ENCODE data around the gene EPHB4. TPM values are rescaled to one million over a fixed set of nuclear protein-coding genes. Genes with fewer than 3 reads are reported as not detected.

EPHB4 gene
- total and polyA plus RNA-seq, 2 of the 8 experiments (the other 6 are each of a cell fraction or from before 2014, with no cell fraction given), result 85.0 to 113 TPM

DNA sequence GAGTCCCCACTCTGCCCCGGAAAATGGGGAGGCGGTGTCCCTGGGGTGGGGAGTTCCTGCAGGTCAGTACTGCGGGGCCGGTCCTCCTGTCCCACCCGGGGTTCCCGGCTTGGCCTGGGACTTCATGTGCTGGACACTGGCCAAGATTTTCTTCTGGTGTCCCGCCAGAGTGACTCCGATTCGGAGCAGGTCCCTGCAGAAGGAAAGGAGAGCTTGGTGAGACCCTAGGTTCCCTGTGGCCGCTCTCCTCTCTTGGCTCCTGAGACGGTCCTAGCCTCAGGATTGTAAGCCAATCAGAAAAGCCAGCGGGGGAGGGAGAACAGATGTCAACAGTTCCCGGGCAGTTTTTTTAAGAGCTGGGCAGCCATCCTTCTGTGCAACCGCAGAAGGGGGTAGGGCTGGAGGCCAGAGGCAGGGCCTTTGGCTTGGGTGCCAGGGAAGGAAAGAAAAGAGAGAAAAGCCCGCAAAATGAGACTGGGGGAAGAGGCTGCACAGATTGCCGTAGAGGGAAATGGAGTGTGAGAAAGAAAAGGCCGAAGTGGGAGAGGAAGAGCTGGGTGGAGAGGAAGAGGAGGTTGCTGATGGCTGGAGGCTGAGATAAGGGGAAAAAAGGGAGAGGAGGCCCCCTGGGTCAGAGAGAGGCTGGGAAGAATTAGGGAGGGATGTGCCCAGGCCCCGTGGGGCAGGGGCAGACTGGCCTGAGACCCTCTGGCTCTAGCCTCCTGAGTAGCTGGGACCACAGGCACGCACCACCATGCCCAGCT, 23.7 kb downstream of the EPHB4 start:
- Histone ChIP-seq H4K5ac (ENCODE audit: insufficient read length, low read depth, low read length) (no peak overlapping the region), H3K79me1 (ENCODE audit: low read depth, low read length) (no peaks in the 10 kb centered on the region), H3K14ac (ENCODE audit: insufficient read length) (no peak overlapping the region), H3K27me3 (replicated peaks in 1 of 4; ENCODE audit: control insufficient read depth in 3 of 4, extremely low read depth in 1 of 4, insufficient read depth in 3 of 4, low read length in 3 of 4) (no peaks in the 10 kb centered on the region), H3K79me2 (ENCODE audit: control insufficient read depth in 1 of 2, insufficient read depth in 2 of 2, low read length in 2 of 2) (no peaks in the 10 kb centered on the region), H3K36me3 (ENCODE audit: control insufficient read depth in 2 of 4, insufficient read depth in 4 of 4, low read length in 3 of 4) (peaks cover 28 to 59% (median 39%) of the 10 kb centered on the region in 4 experiments), H3K9ac (replicated peaks in 1 of 4; ENCODE audit: extremely low read depth in 1 of 4, low read depth in 3 of 4, low read length in 3 of 4) (no peak overlapping the region), H2AK5ac (ENCODE audit: low read depth, low read length) (no peak overlapping the region), H3K27ac (ENCODE audit: low read depth, low read length) (no peak overlapping the region), H3K9me3 (ENCODE audit: insufficient read depth in 2 of 2, low read depth in 1 of 2, low read length in 1 of 2) (no peaks in the 10 kb centered on the region), H3K23me2 (ENCODE audit: low read depth, low read length) (no peaks in the 10 kb centered on the region), H4K91ac (replicated peaks; ENCODE audit: insufficient read length, low read length) (no peak overlapping the region), H3K4me2 (ENCODE audit: insufficient read depth in 1 of 2, low read depth in 2 of 2, low read length in 2 of 2) (no peak overlapping the region), H3K4me1 (replicated peaks in 1 of 4; ENCODE audit: control insufficient read depth in 3 of 4, insufficient read depth in 4 of 4, low read length in 3 of 4) (peaks cover 0 to 8% (median 3%) of the 10 kb centered on the region in 4 experiments; a peak in 5 of 7 replicates), H2BK12ac (ENCODE audit: low read depth, low read length) (no peak overlapping the region), H3K18ac (ENCODE audit: extremely low read depth, low read length) (no peak overlapping the region), H3K23ac (ENCODE audit: insufficient read length) (no peak overlapping the region), H2BK120ac (replicated peaks; ENCODE audit: low read depth, low read length) (no peak overlapping the region), H4K20me1 (replicated peaks in 1 of 2; ENCODE audit: control insufficient read depth in 1 of 2, insufficient read depth in 2 of 2, low read length in 2 of 2) (peaks cover 0 to 6% of the 10 kb centered on the region in 2 experiments), H3K4ac (replicated peaks; ENCODE audit: insufficient read length, low read depth, low read length) (no peak overlapping the region), H2BK15ac (ENCODE audit: low read length) (no peak overlapping the region), H2BK20ac (ENCODE audit: low read length) (no peak overlapping the region), H2AFZ (ENCODE audit: low read length) (no peak overlapping the region), H2BK5ac (ENCODE audit: low read depth, low read length) (no peak overlapping the region), H3K56ac (replicated peaks; ENCODE audit: insufficient read length, low read depth, low read length) (no peak overlapping the region), H3K4me3 (ENCODE audit: extremely low read depth in 1 of 4, insufficient read depth in 2 of 4, low read depth in 3 of 4, low read length in 4 of 4) (no peak overlapping the region), H4K8ac (ENCODE audit: extremely low read depth, insufficient read depth, low read length) (no peak overlapping the region)
- TF ChIP-seq SP1 (IDR thresholded peaks at IDR 0.05; ENCODE audit: low read depth, low read length) (peak; percentile 29; the same call in 1 of the 2 replicates), CHD2 (IDR thresholded peaks at IDR 0.05; ENCODE audit: low read length) (0 out of 2 replicates have a peak, but pooled peaks have one; percentile 38), TAF1 (IDR thresholded peaks at IDR 0.05; ENCODE audit: low read depth, low read length) (no peak), RFX5 (IDR thresholded peaks at IDR 0.05; ENCODE audit: borderline replicate concordance, low read depth, low read length) (peak; percentile 96), EGR1 (IDR thresholded peaks at IDR 0.05; ENCODE audit: borderline replicate concordance, low read depth, low read length) (no peak), GABPA (IDR thresholded peaks at IDR 0.05; ENCODE audit: borderline replicate concordance, insufficient read depth, low read length) (no peak), YY1 (IDR thresholded peaks at IDR 0.05; ENCODE audit: low read depth, low read length) (0 out of 2 replicates have a peak, but pooled peaks have one; percentile 15), CREB1 (IDR thresholded peaks at IDR 0.05) (peak; percentile 84)
- 89% methylated on average over 19 of the region's 19 CpGs; no CpG with 5 or more reads in 1 of the 2 experiments for WGBS, 2 experiments (ENCODE audit: extremely low coverage in 1 of 2, insufficient coverage in 1 of 2, insufficient read length in 1 of 2, insufficient replicate concordance in 2 of 2, low coverage in 1 of 2, low lambda C conversion rate in 2 of 2, missing lambda C conversion rate in 1 of 2)
- FAIRE-seq (no peak), DNase-seq (ENCODE audit: low read depth in 1 of 2, low spot score in 2 of 2) (peak in 1 of 2 experiments; percentile 63)
- POLR2A ChIA-PET (ENCODE audit: partially characterized antibody), result interaction anchor here (0.7 to 10.3 kb wide), 14 partner anchors 11 to 119 kb away, joined by 3 to 124 read pairs (median 4); partner anchors contain the start of genes EPHB4, SLC12A9 and SRRT
- CTCF ChIA-PET (ENCODE audit: partially characterized antibody), result interaction anchor here (0.5 to 13.2 kb wide), 13 partner anchors 10 to 156 kb away, joined by 3 to 215 read pairs (median 3); partner anchors contain the start of genes POP7, SLC12A9 and UFSP1

All from H1 (cell line).